Gastroesophageal sphincter (tissue), 3 donors: ENCODE measurements around the gene EVC2.

Experiments used
- CTCF ChIP-seq, 4 experiments: fragments of 200-600 bp in 2 of 4; fragments of 450-650 bp in 2 of 4; sonication (generic) in 1 of 4; IDR thresholded peaks; one replicate each; pipeline ENCODE4 v1.5.1; 2017 to 2019; ENCODE audit warnings: antibody characterized with exemption in 4 of 4, mild to moderate bottlenecking in 2 of 4, moderate library complexity in 2 of 4
- EP300 ChIP-seq: sonication (generic); formaldehyde crosslinking; IDR thresholded peaks from one replicate; pipeline ENCODE4 v1.6.1; 2017; ENCODE audit warnings: antibody characterized with exemption, mild to moderate bottlenecking
- POLR2A ChIP-seq, 2 donors: fragments of 450-650 bp; IDR thresholded peaks; one replicate each; pipeline ENCODE4 v1.6.1; 2017; ENCODE audit warnings: antibody characterized with exemption in 2 of 2, mild to moderate bottlenecking in 2 of 2, moderate library complexity in 1 of 2
- POLR2AphosphoS5 ChIP-seq: sonication (generic); formaldehyde crosslinking; IDR thresholded peaks from one replicate; pipeline ENCODE4 v1.6.1; 2017; ENCODE audit warnings: antibody characterized with exemption

- TF ChIP-seq CTCF (IDR thresholded peaks at IDR 0.05) = no peak
- no peak for TF ChIP-seq POLR2A (IDR thresholded peaks at IDR 0.05)
- no peak for TF ChIP-seq POLR2AphosphoS5
- TF ChIP-seq EP300 = no peak
These were observed 116.1 kb downstream of the EVC2 start for GRCh38 chr4:5592272-5592671.
